ENCODE data around the gene SFXN2. TPM values are rescaled to one million over a fixed set of nuclear protein-coding genes. Genes with fewer than 3 reads are reported as not detected.

The SFXN2 gene
- polyA plus RNA-seq, 2 of the 4 experiments (the other 2 are of a cell fraction) = 5.6 to 7.4 TPM

DNA sequence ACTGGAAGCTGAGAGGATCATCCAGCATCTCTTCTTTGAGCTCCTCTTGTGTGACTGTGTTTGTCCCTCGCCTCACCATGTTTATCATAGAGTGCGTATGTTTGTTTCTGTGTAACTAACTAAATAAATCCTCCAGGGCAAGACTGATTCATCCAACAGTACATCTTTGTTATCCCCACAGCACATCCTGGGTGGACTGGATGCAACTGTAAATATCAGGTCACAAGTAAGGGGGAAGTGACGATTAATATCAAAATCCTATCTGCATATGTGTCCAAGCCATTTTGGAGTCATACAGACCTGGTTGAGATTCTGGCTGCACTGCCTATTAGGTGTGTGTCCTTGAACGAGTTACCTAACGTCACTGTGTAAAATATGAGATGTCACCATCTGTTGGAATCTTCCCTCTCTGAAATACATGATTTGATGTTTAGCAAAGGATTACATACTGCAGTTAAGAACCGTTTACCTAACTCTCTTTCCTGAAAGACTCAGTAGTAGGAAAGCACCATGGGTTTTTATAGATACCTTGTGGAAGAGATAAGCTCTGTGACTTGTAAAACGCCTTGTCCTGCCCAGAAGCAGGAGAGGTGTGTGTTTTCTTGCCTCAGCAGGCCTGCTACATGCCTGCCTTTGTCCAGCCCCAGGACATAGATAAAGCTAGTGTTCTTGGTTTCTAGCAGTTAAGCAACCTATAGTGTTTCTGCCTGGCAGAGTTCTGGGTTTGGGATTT lies 55.1 kb downstream of the SFXN2 start (continued):
- TF ChIP-seq, protein P1, sequence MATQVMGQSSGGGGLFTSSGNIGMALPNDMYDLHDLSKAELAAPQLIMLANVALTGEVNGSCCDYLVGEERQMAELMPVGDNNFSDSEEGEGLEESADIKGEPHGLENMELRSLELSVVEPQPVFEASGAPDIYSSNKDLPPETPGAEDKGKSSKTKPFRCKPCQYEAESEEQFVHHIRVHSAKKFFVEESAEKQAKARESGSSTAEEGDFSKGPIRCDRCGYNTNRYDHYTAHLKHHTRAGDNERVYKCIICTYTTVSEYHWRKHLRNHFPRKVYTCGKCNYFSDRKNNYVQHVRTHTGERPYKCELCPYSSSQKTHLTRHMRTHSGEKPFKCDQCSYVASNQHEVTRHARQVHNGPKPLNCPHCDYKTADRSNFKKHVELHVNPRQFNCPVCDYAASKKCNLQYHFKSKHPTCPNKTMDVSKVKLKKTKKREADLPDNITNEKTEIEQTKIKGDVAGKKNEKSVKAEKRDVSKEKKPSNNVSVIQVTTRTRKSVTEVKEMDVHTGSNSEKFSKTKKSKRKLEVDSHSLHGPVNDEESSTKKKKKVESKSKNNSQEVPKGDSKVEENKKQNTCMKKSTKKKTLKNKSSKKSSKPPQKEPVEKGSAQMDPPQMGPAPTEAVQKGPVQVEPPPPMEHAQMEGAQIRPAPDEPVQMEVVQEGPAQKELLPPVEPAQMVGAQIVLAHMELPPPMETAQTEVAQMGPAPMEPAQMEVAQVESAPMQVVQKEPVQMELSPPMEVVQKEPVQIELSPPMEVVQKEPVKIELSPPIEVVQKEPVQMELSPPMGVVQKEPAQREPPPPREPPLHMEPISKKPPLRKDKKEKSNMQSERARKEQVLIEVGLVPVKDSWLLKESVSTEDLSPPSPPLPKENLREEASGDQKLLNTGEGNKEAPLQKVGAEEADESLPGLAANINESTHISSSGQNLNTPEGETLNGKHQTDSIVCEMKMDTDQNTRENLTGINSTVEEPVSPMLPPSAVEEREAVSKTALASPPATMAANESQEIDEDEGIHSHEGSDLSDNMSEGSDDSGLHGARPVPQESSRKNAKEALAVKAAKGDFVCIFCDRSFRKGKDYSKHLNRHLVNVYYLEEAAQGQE (IDR thresholded peaks at IDR 0.05) = no peak
- TF ChIP-seq HEYL (CRISPR knock-in tag; IDR thresholded peaks at IDR 0.05) = no peak
- no peak for TF ChIP-seq MAFK (IDR thresholded peaks at IDR 0.05; ENCODE audit: partially characterized antibody)
- TF ChIP-seq NFE2L2 (conservative IDR thresholded peaks at IDR 0.05; ENCODE audit: low read length) = no peak
- no peak for TF ChIP-seq CBX2 (IDR thresholded peaks at IDR 0.05; ENCODE audit: borderline replicate concordance, low read depth)
- no peak for TF ChIP-seq SMC3 (IDR thresholded peaks at IDR 0.05)
- TF ChIP-seq PHF8 (IDR thresholded peaks at IDR 0.05; ENCODE audit: borderline replicate concordance, low read depth) = no peak
- no peak for TF ChIP-seq NPAS2 (CRISPR knock-in tag; IDR thresholded peaks at IDR 0.05; ENCODE audit: borderline replicate concordance)
- TF ChIP-seq CBX8 (IDR thresholded peaks at IDR 0.05) = no peak
- peak; percentile 46; the same call in 1 of the 2 replicates for TF ChIP-seq GATA3 (IDR thresholded peaks at IDR 0.05; ENCODE audit: borderline replicate concordance)
- TF ChIP-seq CEBPB (IDR thresholded peaks at IDR 0.05) = 0 out of 4 replicates have a peak, but pooled peaks of 1 of the 2 experiments have one; percentile 14
- no peak for TF ChIP-seq CHD4 (IDR thresholded peaks at IDR 0.05; ENCODE audit: borderline replicate concordance)
- TF ChIP-seq FOSL2 (IDR thresholded peaks at IDR 0.05) = no peak
- peak; percentile 79 for TF ChIP-seq FOSL2 (CRISPR knock-in tag; IDR thresholded peaks at IDR 0.05)
- TF ChIP-seq RARB (CRISPR knock-in tag; IDR thresholded peaks at IDR 0.05) = no peak
- TF ChIP-seq, protein P2, sequence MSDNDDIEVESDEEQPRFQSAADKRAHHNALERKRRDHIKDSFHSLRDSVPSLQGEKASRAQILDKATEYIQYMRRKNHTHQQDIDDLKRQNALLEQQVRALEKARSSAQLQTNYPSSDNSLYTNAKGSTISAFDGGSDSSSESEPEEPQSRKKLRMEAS (IDR thresholded peaks at IDR 0.05) = peak; percentile 46

DNA sequence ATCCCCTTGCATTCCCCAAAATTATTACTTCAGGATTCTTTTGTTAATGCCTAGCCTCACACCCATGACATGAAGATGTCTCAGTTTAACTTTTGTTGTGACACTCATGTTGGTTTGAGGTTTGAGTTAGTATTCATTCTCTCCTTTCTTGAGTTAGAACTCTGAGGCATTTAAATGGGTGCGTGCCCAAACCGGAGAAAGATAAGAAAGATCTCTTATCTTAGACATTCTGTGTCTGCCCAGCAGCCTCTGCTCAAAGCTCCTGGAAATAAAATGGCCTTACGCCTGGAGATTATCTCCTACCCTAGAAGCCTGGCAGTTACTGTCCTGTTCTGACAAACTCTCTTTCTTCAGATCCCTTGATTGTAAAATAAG lies 55.7 kb downstream of the SFXN2 start:
- Histone ChIP-seq H3K9me3 (no peaks in the 10 kb centered on the region), H3K4me2 (peak overlapping the region; percentile 66), H3K4me1 (peaks cover 32% of the 10 kb centered on the region), H3K27ac (peak overlapping the region; percentile 48 to 50; a peak in 5 of 6 replicates), H3K4me3 (no peak overlapping the region)
- POLR2A ChIA-PET = no interaction called here
- DNase-seq (ENCODE audit: low read depth in 1 of 2, low spot score in 1 of 2) (no peak), ATAC-seq (no peak), FAIRE-seq (no peak)
- 86% methylated on average over 3 of the region's 3 CpGs for WGBS (ENCODE audit: missing lambda C conversion rate)
- TF ChIP-seq NPAS2 (CRISPR knock-in tag; IDR thresholded peaks at IDR 0.05; ENCODE audit: borderline replicate concordance) (no peak), TP53 (CRISPR knock-in tag; IDR thresholded peaks at IDR 0.05) (no peak), KDM1A (IDR thresholded peaks at IDR 0.05; ENCODE audit: low read depth) (no peak)
- TF ChIP-seq, protein P3, sequence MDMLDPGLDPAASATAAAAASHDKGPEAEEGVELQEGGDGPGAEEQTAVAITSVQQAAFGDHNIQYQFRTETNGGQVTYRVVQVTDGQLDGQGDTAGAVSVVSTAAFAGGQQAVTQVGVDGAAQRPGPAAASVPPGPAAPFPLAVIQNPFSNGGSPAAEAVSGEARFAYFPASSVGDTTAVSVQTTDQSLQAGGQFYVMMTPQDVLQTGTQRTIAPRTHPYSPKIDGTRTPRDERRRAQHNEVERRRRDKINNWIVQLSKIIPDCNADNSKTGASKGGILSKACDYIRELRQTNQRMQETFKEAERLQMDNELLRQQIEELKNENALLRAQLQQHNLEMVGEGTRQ (IDR thresholded peaks at IDR 0.05) = no peak
- CTCF ChIA-PET = interaction anchor here (0.9 to 3.3 kb wide), 4 partner anchors 15 to 64 kb away, joined by 3 to 13 read pairs (median 5); no protein-coding TSS in a partner anchor

DNA sequence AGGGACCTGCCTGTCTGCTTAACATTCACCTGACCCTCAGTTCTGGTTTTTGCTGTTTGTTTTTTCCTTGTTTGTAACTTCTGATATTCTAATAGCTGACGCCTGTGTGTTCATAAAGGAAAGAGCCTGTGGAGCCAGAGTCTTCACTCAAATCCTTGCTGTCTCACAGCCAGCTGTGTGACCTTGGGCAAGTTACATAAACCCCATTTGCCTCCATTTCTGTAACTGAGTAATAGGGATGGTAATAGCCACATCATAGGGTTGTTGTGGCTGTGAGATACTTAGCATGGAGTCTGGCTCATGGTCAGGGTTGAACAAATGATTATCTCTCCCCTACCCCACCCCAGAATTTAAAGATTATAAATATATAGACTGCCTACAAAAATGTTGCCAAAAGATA lies 56.4 kb downstream of the SFXN2 start:
- no peak for FAIRE-seq
- CTCF ChIA-PET = interaction anchor here (0.9 to 3.3 kb wide), 4 partner anchors 15 to 92 kb away, joined by 3 to 13 read pairs (median 4); no protein-coding TSS in a partner anchor
- no peaks in the 10 kb centered on the region for H3K9me3 ChIP-seq
- WGBS (ENCODE audit: missing lambda C conversion rate) = 88% methylated on average over 1 of the region's 1 CpG
- H3K4me1 ChIP-seq = peaks cover 32% of the 10 kb centered on the region
- peak overlapping the region in 1 of 2 experiments; percentile 48; a peak in 2 of 6 replicates for H3K27ac ChIP-seq
- no peak for DNase-seq (ENCODE audit: low read depth in 1 of 2, low spot score in 1 of 2)
- TF ChIP-seq TP53 (CRISPR knock-in tag; IDR thresholded peaks at IDR 0.05) (no peak), SMC3 (IDR thresholded peaks at IDR 0.05) (no peak), CBX2 (IDR thresholded peaks at IDR 0.05; ENCODE audit: borderline replicate concordance, low read depth) (no peak), JUN (IDR thresholded peaks at IDR 0.05) (no peak), CBX8 (IDR thresholded peaks at IDR 0.05) (no peak), NFE2L2 (conservative IDR thresholded peaks at IDR 0.05; ENCODE audit: low read length) (no peak), FOSL2 (IDR thresholded peaks at IDR 0.05) (no peak), FOSL2 (CRISPR knock-in tag; IDR thresholded peaks at IDR 0.05) (no peak), PHF8 (IDR thresholded peaks at IDR 0.05; ENCODE audit: borderline replicate concordance, low read depth) (no peak), ZNF302 (CRISPR knock-in tag; IDR thresholded peaks at IDR 0.05) (no peak), NR3C1 (IDR thresholded peaks at IDR 0.05) (no peak), MAFK (IDR thresholded peaks at IDR 0.05; ENCODE audit: partially characterized antibody) (no peak)
- TF ChIP-seq, protein P4, sequence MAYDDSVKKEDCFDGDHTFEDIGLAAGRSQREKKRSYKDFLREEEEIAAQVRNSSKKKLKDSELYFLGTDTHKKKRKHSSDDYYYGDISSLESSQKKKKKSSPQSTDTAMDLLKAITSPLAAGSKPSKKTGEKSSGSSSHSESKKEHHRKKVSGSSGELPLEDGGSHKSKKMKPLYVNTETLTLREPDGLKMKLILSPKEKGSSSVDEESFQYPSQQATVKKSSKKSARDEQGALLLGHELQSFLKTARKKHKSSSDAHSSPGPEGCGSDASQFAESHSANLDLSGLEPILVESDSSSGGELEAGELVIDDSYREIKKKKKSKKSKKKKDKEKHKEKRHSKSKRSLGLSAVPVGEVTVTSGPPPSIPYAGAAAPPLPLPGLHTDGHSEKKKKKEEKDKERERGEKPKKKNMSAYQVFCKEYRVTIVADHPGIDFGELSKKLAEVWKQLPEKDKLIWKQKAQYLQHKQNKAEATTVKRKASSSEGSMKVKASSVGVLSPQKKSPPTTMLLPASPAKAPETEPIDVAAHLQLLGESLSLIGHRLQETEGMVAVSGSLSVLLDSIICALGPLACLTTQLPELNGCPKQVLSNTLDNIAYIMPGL (CRISPR knock-in tag; IDR thresholded peaks at IDR 0.05; ENCODE audit: borderline replicate concordance) = no peak
- TF ChIP-seq, protein P5, sequence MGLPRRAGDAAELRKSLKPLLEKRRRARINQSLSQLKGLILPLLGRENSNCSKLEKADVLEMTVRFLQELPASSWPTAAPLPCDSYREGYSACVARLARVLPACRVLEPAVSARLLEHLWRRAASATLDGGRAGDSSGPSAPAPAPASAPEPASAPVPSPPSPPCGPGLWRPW (IDR thresholded peaks at IDR 0.05) = no peak
- TF ChIP-seq, protein P6, sequence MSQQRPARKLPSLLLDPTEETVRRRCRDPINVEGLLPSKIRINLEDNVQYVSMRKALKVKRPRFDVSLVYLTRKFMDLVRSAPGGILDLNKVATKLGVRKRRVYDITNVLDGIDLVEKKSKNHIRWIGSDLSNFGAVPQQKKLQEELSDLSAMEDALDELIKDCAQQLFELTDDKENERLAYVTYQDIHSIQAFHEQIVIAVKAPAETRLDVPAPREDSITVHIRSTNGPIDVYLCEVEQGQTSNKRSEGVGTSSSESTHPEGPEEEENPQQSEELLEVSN (IDR thresholded peaks at IDR 0.05; ENCODE audit: borderline replicate concordance, low read depth) = no peak
- H3K4me3 ChIP-seq = no peak overlapping the region
- H3K4me2 ChIP-seq = peak overlapping the region; percentile 66; the same call in 1 of the 3 replicates
- POLR2A ChIA-PET = no interaction called here
- no peak for ATAC-seq
